H1 (cell line): ENCODE data around the gene GMPPA. TPM values are rescaled to one million over a fixed set of nuclear protein-coding genes. Genes with fewer than 3 reads are reported as not detected.

ENCODE experiments used
- CTCF ChIA-PET: fragments of 300-600 bp; sonication (Branson Sonifier 250); formaldehyde crosslinking; loops from one replicate; lab custom pipeline; 2021; ENCODE audit not compliant: partially characterized antibody; lab: Charles Lee
- POLR2A ChIA-PET: fragments of 300-600 bp; sonication (Branson Sonifier 250); formaldehyde crosslinking; loops from one replicate; lab custom pipeline; 2021; ENCODE audit warnings: inconsistent platforms; ENCODE audit not compliant: partially characterized antibody; lab: Charles Lee
- DNase-seq, 2 experiments: peaks; one replicate each; pipeline versions ENCODE4 v3.0.0 to v3.0.0-alpha.2; 2010 to 2022; ENCODE audit warnings: low spot score in 2 of 2, low read depth in 1 of 2, mixed read lengths in 1 of 2
- FAIRE-seq: peaks from 2 replicates; lab custom pipeline; 2011; peaks lifted over from hg19 to GRCh38; lab: Jason Lieb, UNC
- H2AFZ ChIP-seq: 2 replicates; pipeline ENCODE4 v1.8.1; 2012; ENCODE audit warnings: low read length, inconsistent platforms
- H2AK5ac ChIP-seq: 2 replicates; pipeline ENCODE4 v1.6.1; 2013; ENCODE audit warnings: low read depth, low read length
- H2BK120ac ChIP-seq: replicated peaks from 2 replicates; pipeline ENCODE3; 2013; ENCODE audit warnings: low read depth, low read length, inconsistent platforms
- H2BK12ac ChIP-seq: 2 replicates; pipeline ENCODE4 v1.6.1; 2013; ENCODE audit warnings: low read depth, low read length
- H2BK15ac ChIP-seq: 2 replicates; pipeline ENCODE4 v1.6.1; 2013; ENCODE audit warnings: low read length
- H2BK20ac ChIP-seq: 2 replicates; pipeline ENCODE4 v1.6.1; 2013; ENCODE audit warnings: low read length
- H2BK5ac ChIP-seq: 2 replicates; pipeline ENCODE4 v1.6.1; 2013; ENCODE audit warnings: low read depth, low read length
- H3K14ac ChIP-seq: 2 replicates; pipeline ENCODE4 v1.6.1; 2013; ENCODE audit warnings: inconsistent platforms; ENCODE audit not compliant: insufficient read length
- H3K18ac ChIP-seq: 2 replicates; pipeline ENCODE4 v1.6.1; 2013; ENCODE audit warnings: low read length; ENCODE audit errors: extremely low read depth
- H3K23ac ChIP-seq: 2 replicates; pipeline ENCODE4 v1.6.1; 2013; ENCODE audit warnings: inconsistent platforms; ENCODE audit not compliant: insufficient read length
- H3K23me2 ChIP-seq: 2 replicates; pipeline ENCODE4 v1.6.1; 2013; ENCODE audit warnings: low read depth, low read length
- H3K27ac ChIP-seq: 2 replicates; pipeline ENCODE4 v1.6.1; 2011; ENCODE audit warnings: low read depth, low read length, inconsistent platforms
- H3K27me3 ChIP-seq, 4 experiments: replicated peaks in 1 of 4; 1 replicate in 1 of 4; 2 replicates in 3 of 4; pipeline versions ENCODE4 v1.6.1 to v1.8.1; 2011 to 2013; ENCODE audit warnings: low read length in 3 of 4, mild to moderate bottlenecking in 3 of 4, inconsistent platforms in 2 of 4, mixed read lengths in 2 of 4, moderate library complexity in 1 of 4; ENCODE audit not compliant: control insufficient read depth in 3 of 4, insufficient read depth in 3 of 4; ENCODE audit errors: extremely low read depth in 1 of 4
- H3K36me3 ChIP-seq, 4 experiments: 2 replicates each; pipeline versions ENCODE4 v1.6.1 to v1.8.1; 2011 to 2013; ENCODE audit warnings: mild to moderate bottlenecking in 4 of 4, low read length in 3 of 4, moderate library complexity in 2 of 4, control low read depth in 1 of 4, inconsistent platforms in 1 of 4; ENCODE audit not compliant: insufficient read depth in 4 of 4, control insufficient read depth in 2 of 4
- H3K4ac ChIP-seq: replicated peaks from 2 replicates; pipeline ENCODE3; 2013; ENCODE audit warnings: low read length, low read depth, mixed read lengths, inconsistent platforms; ENCODE audit not compliant: insufficient read length
- H3K4me1 ChIP-seq, 4 experiments: replicated peaks in 1 of 4; 1 replicate in 1 of 4; 2 replicates in 3 of 4; pipeline versions ENCODE4 v1.6.1 to v1.8.1; 2011 to 2013; ENCODE audit warnings: low read length in 3 of 4, inconsistent platforms in 2 of 4, mixed read lengths in 1 of 4; ENCODE audit not compliant: insufficient read depth in 4 of 4, control insufficient read depth in 3 of 4
- H3K4me2 ChIP-seq, 2 experiments: 2 replicates each; pipeline versions ENCODE4 v1.6.1 to v1.8.1; 2011 to 2013; ENCODE audit warnings: low read depth in 2 of 2, low read length in 2 of 2, control low read depth in 1 of 2, inconsistent platforms in 1 of 2, mild to moderate bottlenecking in 1 of 2; ENCODE audit not compliant: insufficient read depth in 1 of 2
- H3K4me3 ChIP-seq, 4 experiments: fragments of 200-600, 300-600 bp in 1 of 4; sonication (generic), shearing (Covaris generic), sonication (Bioruptor Twin) in 1 of 4; 2 replicates each; pipeline versions ENCODE4 v1.5.1 to v1.8.1; 2011 to 2016; ENCODE audit warnings: low read length in 4 of 4, low read depth in 3 of 4, control low read depth in 2 of 4, inconsistent platforms in 2 of 4, mild to moderate bottlenecking in 2 of 4, mixed read lengths in 1 of 4, moderate library complexity in 1 of 4; ENCODE audit not compliant: insufficient read depth in 2 of 4; ENCODE audit errors: extremely low read depth in 1 of 4
- H3K56ac ChIP-seq: replicated peaks from 2 replicates; pipeline ENCODE3; 2013; ENCODE audit warnings: low read depth, mild to moderate bottlenecking, mixed read lengths, low read length, inconsistent platforms; ENCODE audit not compliant: insufficient read length
- H3K79me1 ChIP-seq: 2 replicates; pipeline ENCODE4 v1.6.1; 2013; ENCODE audit warnings: low read depth, low read length, control low read depth
- H3K79me2 ChIP-seq, 2 experiments: 2 replicates each; pipeline versions ENCODE4 v1.6.1 to v1.8.1; 2012 to 2013; ENCODE audit warnings: low read length in 2 of 2, mild to moderate bottlenecking in 2 of 2, inconsistent platforms in 1 of 2; ENCODE audit not compliant: insufficient read depth in 2 of 2, control insufficient read depth in 1 of 2
- H3K9ac ChIP-seq, 4 experiments: replicated peaks in 1 of 4; 1 replicate in 1 of 4; 2 replicates in 3 of 4; pipeline versions ENCODE4 v1.6.1 to v1.8.1; 2011 to 2013; ENCODE audit warnings: low read depth in 3 of 4, low read length in 3 of 4, control low read depth in 2 of 4, mild to moderate bottlenecking in 2 of 4, moderate library complexity in 2 of 4, inconsistent platforms in 1 of 4; ENCODE audit errors: extremely low read depth in 1 of 4
- H3K9me3 ChIP-seq, 2 experiments: 2 replicates each; pipeline versions ENCODE4 v1.6.1 to v1.8.1; 2012 to 2013; ENCODE audit warnings: mild to moderate bottlenecking in 2 of 2, moderate library complexity in 2 of 2, control low read depth in 1 of 2, inconsistent platforms in 1 of 2, low read depth in 1 of 2, low read length in 1 of 2, mixed read lengths in 1 of 2; ENCODE audit not compliant: insufficient read depth in 2 of 2
- H4K20me1 ChIP-seq, 2 experiments: replicated peaks in 1 of 2; 2 replicates each; pipeline versions ENCODE3 to v1.8.1; 2011 to 2013; ENCODE audit warnings: inconsistent platforms in 2 of 2, low read length in 2 of 2, mild to moderate bottlenecking in 1 of 2; ENCODE audit not compliant: insufficient read depth in 2 of 2, control insufficient read depth in 1 of 2
- H4K5ac ChIP-seq: 2 replicates; pipeline ENCODE4 v1.6.1; 2013; ENCODE audit warnings: low read length, low read depth, mixed read lengths, inconsistent platforms; ENCODE audit not compliant: insufficient read length
- H4K8ac ChIP-seq: 2 replicates; pipeline ENCODE4 v1.8.0; 2013; ENCODE audit warnings: mild to moderate bottlenecking, moderate library complexity, low read length, inconsistent platforms; ENCODE audit not compliant: insufficient read depth; ENCODE audit errors: extremely low read depth
- H4K91ac ChIP-seq: replicated peaks from 2 replicates; pipeline ENCODE3; 2013; ENCODE audit warnings: low read length, mixed read lengths, inconsistent platforms; ENCODE audit not compliant: insufficient read length
- CREB1 ChIP-seq: IDR thresholded peaks from 2 replicates; pipeline ENCODE4 v1.6.1; 2012; ENCODE audit warnings: inconsistent platforms
- HDAC2 ChIP-seq, 2 experiments: fragments of 300-600 bp in 1 of 2; sonication (generic) in 1 of 2; IDR thresholded peaks; 2 replicates each; pipeline ENCODE4 v1.6.1; 2011 to 2012; ENCODE audit warnings: low read depth in 2 of 2, low read length in 2 of 2, mild to moderate bottlenecking in 2 of 2, moderate library complexity in 2 of 2, borderline replicate concordance in 1 of 2, inconsistent platforms in 1 of 2
- KDM4A ChIP-seq: IDR thresholded peaks from one replicate; pipeline ENCODE4 v1.7.1; 2012; ENCODE audit warnings: low read depth, mild to moderate bottlenecking, moderate library complexity, low read length, inconsistent platforms; ENCODE audit not compliant: severe bottlenecking
- SIX5 ChIP-seq: IDR thresholded peaks from 2 replicates; pipeline ENCODE4 v1.6.1; 2011; ENCODE audit warnings: mild to moderate bottlenecking, low read depth, low read length
- TAF1 ChIP-seq: IDR thresholded peaks from 2 replicates; pipeline ENCODE4 v1.6.1; 2011; ENCODE audit warnings: mild to moderate bottlenecking, low read depth, low read length
- TEAD4 ChIP-seq: IDR thresholded peaks from 2 replicates; pipeline ENCODE4 v1.6.1; 2012; ENCODE audit warnings: low read depth, low read length, inconsistent platforms, mixed read lengths
- WGBS, 2 experiments: shearing (Covaris generic) in 1 of 2; methylation state at CpG; one replicate each; pipeline versions ENCODE4 v1.1.6 to v1.1.7; 2013 to 2015; ENCODE audit warnings: low lambda C conversion rate in 2 of 2, mixed read lengths in 2 of 2, inconsistent platforms in 1 of 2, low coverage in 1 of 2, missing lambda C conversion rate in 1 of 2; ENCODE audit not compliant: insufficient replicate concordance in 2 of 2, insufficient coverage in 1 of 2, insufficient read length in 1 of 2; ENCODE audit errors: extremely low coverage in 1 of 2, missing lambda C conversion rate in 1 of 2; 5-methylcytosine and 5-hydroxymethylcytosine counted together
- polyA plus RNA-seq, 7 experiments: library from polyadenylated mRNA; depleted of rRNA in 3 of 7; stranded (reverse) in 5 of 7; unstranded in 2 of 7; fragments of >200 nt in 5 of 7; fragments of 200-250 nt in 2 of 7; gene quantifications; 1 replicate in 5 of 7; 2 replicates in 1 of 7; 4 replicates in 1 of 7; pipeline versions ENCODE4 v1.2.1 to v1.2.3, GENCODE V29; 2011 to 2013; ENCODE audit warnings: missing spikeins in 2 of 7, mixed read lengths in 2 of 7
- total RNA-seq: library from RNA; stranded (reverse); fragmentation: NEBNext Ultra II Directional; extraction: Animal tissue kit (Norgen Biotek cat#: 25700); gene quantifications from 2 replicates; pipeline ENCODE4 v1.2.1, GENCODE V29; 2021
- TF ChIP-seq, protein P1 (sequence below), 3 experiments: IDR thresholded peaks; 1 replicate in 2 of 3; 2 replicates in 1 of 3; pipeline versions ENCODE4 v1.5.1 to v1.6.1; 2011; ENCODE audit warnings: low read length in 3 of 3, mild to moderate bottlenecking in 3 of 3, inconsistent platforms in 2 of 3, low read depth in 1 of 3, moderate library complexity in 1 of 3; ENCODE audit not compliant: insufficient read depth in 1 of 3; ENCODE audit errors: control extremely low read depth in 1 of 3

GMPPA gene
- total and polyA plus RNA-seq, 2 of the 8 experiments (the other 6 are each of a cell fraction or from before 2014, with no cell fraction given), result 34.3 to 98.8 TPM

- no peak for DNase-seq
- Histone ChIP-seq H3K23ac (no peak overlapping the region), H4K20me1 (peaks cover 3 to 13% of the 10 kb centered on the region in 2 experiments), H3K27me3 (peaks cover 0 to 15% (median 13%) of the 10 kb centered on the region in 4 experiments; a peak in 6 of 7 replicates), H2BK12ac (no peak overlapping the region), H3K79me1 (peaks cover 2% of the 10 kb centered on the region; the same call in 1 of the 2 replicates), H3K23me2 (peaks cover 17% of the 10 kb centered on the region; the same call in 1 of the 2 replicates), H2BK5ac (peak overlapping the region; percentile 77; the same call in 1 of the 2 replicates), H4K8ac (peak overlapping the region; percentile 65), H3K4me1 (peaks cover 0 to 15% (median 8%) of the 10 kb centered on the region in 4 experiments; a peak in 6 of 7 replicates), H2BK20ac (no peak overlapping the region), H3K9ac (peak overlapping the region in 3 of 4 experiments; percentile 57 to 69 (median 60); a peak in 5 of 7 replicates), H3K36me3 (peaks cover 0 to 3% (median 0%) of the 10 kb centered on the region in 4 experiments; a peak in 3 of 8 replicates), H3K4me2 (peak overlapping the region; percentile 90 to 95), H2BK120ac (no peak overlapping the region), H2AFZ (no peak overlapping the region; the same call in 1 of the 2 replicates), H3K56ac (peak overlapping the region; percentile 66), H3K9me3 (no peaks in the 10 kb centered on the region), H3K18ac (peak overlapping the region; percentile 78), H4K91ac (peak overlapping the region; percentile 76), H3K14ac (no peak overlapping the region), H2BK15ac (peak overlapping the region; percentile 16; the same call in 1 of the 2 replicates), H3K27ac (no peak overlapping the region; the same call in 1 of the 2 replicates), H3K4me3 (peak overlapping the region; percentile 58 to 77 (median 68)), H3K79me2 (no peaks in the 10 kb centered on the region), H4K5ac (peak overlapping the region; percentile 60), H3K4ac (no peak overlapping the region), H2AK5ac (no peak overlapping the region)
- WGBS, 2 experiments, result 3% methylated on average over 40 of the region's 54 CpGs; no CpG with 5 or more reads in 1 of the 2 experiments
- CTCF ChIA-PET, result interaction anchor here (0.8 to 19.7 kb wide), 10 partner anchors 8 to 176 kb away, joined by 3 to 293 read pairs (median 4); partner anchors contain the start of genes CHPF, OBSL1 and TMEM198
- no peak for FAIRE-seq
- POLR2A ChIA-PET, result interaction anchor here (0.8 to 17.5 kb wide), 12 partner anchors 7 to 66 kb away, joined by 3 to 293 read pairs (median 4); partner anchors contain the start of genes CHPF, INHA, OBSL1 and STK11IP
- TF ChIP-seq, protein P1, sequence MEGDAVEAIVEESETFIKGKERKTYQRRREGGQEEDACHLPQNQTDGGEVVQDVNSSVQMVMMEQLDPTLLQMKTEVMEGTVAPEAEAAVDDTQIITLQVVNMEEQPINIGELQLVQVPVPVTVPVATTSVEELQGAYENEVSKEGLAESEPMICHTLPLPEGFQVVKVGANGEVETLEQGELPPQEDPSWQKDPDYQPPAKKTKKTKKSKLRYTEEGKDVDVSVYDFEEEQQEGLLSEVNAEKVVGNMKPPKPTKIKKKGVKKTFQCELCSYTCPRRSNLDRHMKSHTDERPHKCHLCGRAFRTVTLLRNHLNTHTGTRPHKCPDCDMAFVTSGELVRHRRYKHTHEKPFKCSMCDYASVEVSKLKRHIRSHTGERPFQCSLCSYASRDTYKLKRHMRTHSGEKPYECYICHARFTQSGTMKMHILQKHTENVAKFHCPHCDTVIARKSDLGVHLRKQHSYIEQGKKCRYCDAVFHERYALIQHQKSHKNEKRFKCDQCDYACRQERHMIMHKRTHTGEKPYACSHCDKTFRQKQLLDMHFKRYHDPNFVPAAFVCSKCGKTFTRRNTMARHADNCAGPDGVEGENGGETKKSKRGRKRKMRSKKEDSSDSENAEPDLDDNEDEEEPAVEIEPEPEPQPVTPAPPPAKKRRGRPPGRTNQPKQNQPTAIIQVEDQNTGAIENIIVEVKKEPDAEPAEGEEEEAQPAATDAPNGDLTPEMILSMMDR (IDR thresholded peaks at IDR 0.05; ENCODE audit: control extremely low read depth in 1 of 3, insufficient read depth in 1 of 3, low read depth in 1 of 3, low read length in 3 of 3), result peak in 1 of 3 experiments; percentile 18; a peak in 1 of 4 replicates
- TF ChIP-seq HDAC2 (IDR thresholded peaks at IDR 0.05; ENCODE audit: borderline replicate concordance in 1 of 2, low read depth in 2 of 2, low read length in 2 of 2) (0 out of 4 replicates have a peak, but pooled peaks of 1 of the 2 experiments have one; percentile 17), TEAD4 (0 out of 2 replicates have a peak, but pooled peaks have one; percentile 13), CREB1 (peak; percentile 75), SIX5 (no peak), KDM4A (peak; percentile 83), TAF1 (no peak)
Measured at GRCh38 chr2:219551441-219552381, 53.0 kb downstream of the GMPPA start.
